ENCODE measurements around the gene TMEM131.
"Not testable (repeated sequence)": the region's sequence is repeated elsewhere in the genome, so short reads cannot be mapped to it uniquely, and the experiment has no call there.

TMEM131 gene

GRCh38 chr2:97953853-97954252 lies 41.9 kb downstream of the TMEM131 start:
- DNase-seq (ENCODE audit: low spot score), result no peak

GRCh38 chr2:97952357-97952756 lies 43.4 kb downstream of the TMEM131 start:
- DNase-seq (ENCODE audit: low spot score), result no peak

- DNase-seq (ENCODE audit: low spot score), result no peak
These were observed 44.5 kb downstream of the TMEM131 start for GRCh38 chr2:97951155-97951680.

- DNase-seq (ENCODE audit: low spot score), result no peak
These were observed 45.2 kb downstream of the TMEM131 start for GRCh38 chr2:97950329-97951154.

GRCh38 chr2:97948926-97949325 lies 46.8 kb downstream of the TMEM131 start:
- DNase-seq (ENCODE audit: low spot score), result no peak

- DNase-seq (ENCODE audit: low spot score), result no peak
These were observed 50.0 kb downstream of the TMEM131 start for GRCh38 chr2:97945791-97946190.

GRCh38 chr2:97936881-97937280 lies 58.9 kb downstream of the TMEM131 start:
- no peak for DNase-seq (ENCODE audit: low spot score)

GRCh38 chr2:97936199-97936598 lies 59.5 kb downstream of the TMEM131 start:
- peak; percentile 39 for DNase-seq (ENCODE audit: low spot score)

- no peak for DNase-seq (ENCODE audit: low spot score)
These were observed 60.0 kb downstream of the TMEM131 start for GRCh38 chr2:97935719-97936161.

GRCh38 chr2:97932975-97933662 lies 62.6 kb downstream of the TMEM131 start:
- DNase-seq (ENCODE audit: low spot score), result no peak

GRCh38 chr2:97931858-97932225 lies 63.9 kb downstream of the TMEM131 start:
- DNase-seq (ENCODE audit: low spot score), result no peak

GRCh38 chr2:97931118-97931857 lies 64.5 kb downstream of the TMEM131 start:
- DNase-seq (ENCODE audit: low spot score), result no peak

- no peak for DNase-seq (ENCODE audit: low spot score)
These were observed 67.2 kb downstream of the TMEM131 start for GRCh38 chr2:97928591-97928990.

GRCh38 chr2:97926946-97927345 lies 68.8 kb downstream of the TMEM131 start:
- DNase-seq (ENCODE audit: low spot score), result no peak

- DNase-seq (ENCODE audit: low spot score), result no peak
These were observed 71.6 kb downstream of the TMEM131 start for GRCh38 chr2:97924194-97924593.

GRCh38 chr2:97919858-97920257 lies 75.9 kb downstream of the TMEM131 start:
- DNase-seq (ENCODE audit: low spot score), result no peak

- DNase-seq (ENCODE audit: low spot score), result no peak
These were observed 76.9 kb downstream of the TMEM131 start for GRCh38 chr2:97918818-97919217.

GRCh38 chr2:97917668-97918067 lies 78.1 kb downstream of the TMEM131 start:
- DNase-seq (ENCODE audit: low spot score), result not testable (repeated sequence)

GRCh38 chr2:97914691-97915213 lies 81.0 kb downstream of the TMEM131 start:
- DNase-seq (ENCODE audit: low spot score), result no peak

GRCh38 chr2:97913846-97914245 lies 81.9 kb downstream of the TMEM131 start:
- DNase-seq (ENCODE audit: low spot score), result no peak

GRCh38 chr2:97911922-97912575 lies 83.7 kb downstream of the TMEM131 start:
- DNase-seq (ENCODE audit: low spot score), result no peak
